GM21619 (cell line): ENCODE data around the gene UBE2B.

ENCODE experiments used
- ATAC-seq: cut with Tn5 transposase; IDR thresholded peaks from one replicate; pipeline ENCODE4 v1.9.1; 2021; ENCODE audit not compliant: unreplicated experiment

UBE2B gene

GRCh38 chr5:134436523-134437339 lies 65.4 kb downstream of the UBE2B start:
- peak; percentile 84 for ATAC-seq

GRCh38 chr5:134437340-134437846 lies 66.0 kb downstream of the UBE2B start:
- ATAC-seq, result no peak

- no peak for ATAC-seq
Observed at GRCh38 chr5:134437847-134438581, 66.6 kb downstream of the UBE2B start.

- ATAC-seq, result no peak
Observed at GRCh38 chr5:134438721-134439123, 67.4 kb downstream of the UBE2B start.

- no peak for ATAC-seq
Observed at GRCh38 chr5:134439210-134439654, 67.9 kb downstream of the UBE2B start.

GRCh38 chr5:134440201-134440755 lies 68.9 kb downstream of the UBE2B start:
- ATAC-seq, result no peak
